ENCODE data around the gene KLF5. TPM values are rescaled to one million over a fixed set of nuclear protein-coding genes. Genes with fewer than 3 reads are reported as not detected.
"Not testable (repeated sequence)": the region's sequence is repeated elsewhere in the genome, so short reads cannot be mapped to it uniquely, and the experiment has no call there.

Gene KLF5
- polyA plus RNA-seq, 3 donors: 27.6 to 32.3 (median 30.0) TPM

DNA sequence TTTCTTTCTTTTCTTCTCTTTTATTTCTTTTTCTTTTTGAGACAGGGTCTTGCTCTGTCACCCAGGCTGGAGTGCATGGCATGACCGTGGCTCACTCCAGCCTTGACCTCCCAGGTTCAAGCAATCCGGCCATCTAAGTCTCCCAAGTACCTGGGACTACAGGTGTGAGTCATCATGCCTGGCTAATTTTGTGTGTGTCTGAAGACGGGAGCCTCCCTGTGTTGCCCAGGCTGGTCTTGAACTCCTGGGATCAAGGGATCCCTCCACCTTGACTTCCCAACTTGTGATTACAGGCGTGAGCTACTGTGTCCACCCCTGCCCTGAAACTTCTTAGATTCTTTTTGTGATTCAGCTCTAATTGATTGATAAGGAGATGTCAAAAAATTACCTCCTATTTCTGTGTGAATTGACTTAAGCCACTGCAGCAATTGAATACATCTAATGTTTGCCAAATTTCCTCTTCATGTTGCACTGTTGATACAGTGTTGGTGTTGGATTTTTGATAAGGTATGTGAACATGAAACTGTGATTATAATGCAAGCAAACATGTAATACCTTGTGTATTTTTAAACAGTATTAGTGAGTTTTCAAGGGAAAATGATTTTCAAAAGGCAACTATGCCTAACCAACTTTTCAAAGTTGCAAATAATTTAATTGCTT, 22.6 kb downstream of the KLF5 start:
- no peak for DNase-seq

DNA sequence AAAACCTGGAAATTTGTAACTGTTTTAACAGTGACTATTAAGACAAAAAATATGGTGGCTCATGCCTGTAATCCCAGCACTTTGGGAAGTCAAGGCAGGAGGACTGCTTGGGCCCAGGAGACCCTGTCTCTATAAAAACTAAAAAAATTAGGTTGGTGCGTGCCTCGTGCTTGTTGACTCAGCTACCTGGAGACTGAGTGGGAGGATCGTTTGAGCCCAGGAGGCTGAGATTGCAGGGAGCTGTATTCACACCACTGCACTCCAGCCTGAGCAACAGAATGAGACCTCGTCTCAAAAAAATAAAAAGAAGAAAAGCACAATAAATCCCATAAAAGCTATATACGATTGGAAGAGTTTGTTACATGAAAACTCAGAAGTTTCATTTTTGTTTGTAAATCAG, 23.7 kb downstream of the KLF5 start:
- no peak for DNase-seq

DNA sequence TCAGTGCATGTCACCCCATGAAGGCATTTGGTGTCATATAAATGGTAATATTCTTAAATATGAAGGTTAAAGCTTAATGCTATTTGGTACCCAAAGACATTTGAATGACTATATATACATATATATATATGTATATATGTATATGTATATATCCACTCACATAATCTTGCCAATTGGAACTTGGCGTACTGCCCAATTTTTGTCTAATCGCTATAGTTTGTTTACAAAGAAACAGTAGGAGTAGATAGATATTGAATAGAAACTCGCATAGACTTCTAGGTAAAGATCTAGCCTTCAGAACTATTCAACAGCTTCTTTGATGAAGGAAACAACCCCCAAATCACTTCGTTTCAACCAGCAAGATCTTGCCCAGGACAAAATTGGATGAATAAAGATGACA, 24.1 kb downstream of the KLF5 start:
- no peak for DNase-seq

DNA sequence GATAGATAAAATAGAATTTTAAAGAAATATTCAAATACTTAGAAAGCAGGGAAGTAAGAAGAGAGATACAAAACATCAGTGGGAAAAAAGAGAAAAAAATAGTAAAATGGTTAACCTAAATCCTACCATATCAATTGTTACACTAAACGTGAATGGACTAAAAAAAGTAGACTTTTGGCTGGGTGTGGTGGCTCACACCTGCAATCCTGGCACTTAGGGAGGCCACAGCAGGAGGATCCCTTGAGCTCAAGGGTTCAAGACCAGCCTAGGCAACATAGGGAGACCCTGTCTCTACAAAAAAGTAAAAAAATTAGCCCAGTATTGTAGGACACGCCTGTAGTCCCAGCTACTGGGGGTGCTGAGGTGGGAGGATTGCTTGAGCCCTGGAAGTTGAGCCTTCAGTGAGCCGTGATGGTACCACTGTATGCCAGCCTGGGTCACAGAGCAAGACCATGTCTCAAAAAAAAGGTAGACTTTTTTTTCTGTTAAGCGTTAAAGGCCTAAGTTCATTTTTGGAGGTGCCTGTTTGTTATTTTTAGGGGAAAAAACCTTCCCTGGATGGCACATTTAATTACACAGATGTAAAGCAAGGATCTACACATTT, 29.6 kb downstream of the KLF5 start:
- DNase-seq: no peak

DNA sequence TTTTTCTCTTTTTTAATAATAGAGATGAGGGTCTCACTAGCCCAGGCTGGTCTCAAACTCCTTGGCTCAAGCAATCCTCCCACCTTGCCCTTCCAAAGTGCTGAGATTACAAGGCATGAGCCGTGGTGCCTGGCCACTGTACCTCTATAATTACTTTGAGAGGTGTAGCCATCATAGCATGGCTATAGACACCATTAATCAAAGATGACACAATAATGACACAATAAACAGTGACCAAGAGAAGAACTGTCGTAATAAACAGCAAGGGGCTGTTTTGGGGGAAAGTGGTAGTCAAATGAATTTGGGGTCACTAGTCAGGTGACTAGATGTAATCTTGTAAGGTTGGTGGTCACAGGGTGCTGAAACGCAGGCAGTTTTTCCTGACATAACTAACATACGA, 30.4 kb downstream of the KLF5 start:
- no peak for DNase-seq

DNA sequence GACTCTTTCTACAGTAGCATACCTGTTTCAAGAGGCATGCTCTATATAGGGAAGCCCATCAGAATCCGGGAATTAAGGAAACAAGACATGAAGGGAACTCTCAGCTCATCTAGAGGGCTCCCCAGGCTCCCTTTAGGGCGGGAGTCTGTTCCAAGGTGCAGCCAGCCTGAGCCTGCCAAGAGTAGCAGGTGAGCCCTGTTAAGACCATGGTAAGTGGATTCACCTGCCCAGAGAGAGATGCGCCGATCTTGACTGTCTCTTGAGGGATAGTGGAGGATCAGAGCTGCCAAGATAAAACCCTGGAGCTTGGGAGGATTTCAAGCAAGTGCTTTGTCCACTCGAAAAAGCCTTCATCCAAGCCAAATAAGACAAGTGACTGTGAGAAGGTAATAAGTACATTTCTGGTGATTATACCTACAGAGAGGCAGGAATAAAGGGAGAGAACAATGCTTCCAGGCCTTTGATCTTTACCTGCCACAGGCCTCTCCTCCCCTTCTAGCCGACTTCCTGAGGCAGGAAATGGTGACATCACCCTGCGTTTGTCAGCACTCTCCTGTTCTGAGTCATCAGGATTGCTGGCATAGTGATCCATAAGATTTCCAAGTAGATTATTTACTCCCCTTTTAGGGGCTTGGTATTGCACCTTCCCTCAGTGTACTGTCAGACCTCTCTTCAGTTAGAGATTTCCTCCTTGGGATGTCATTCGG, 31.5 kb downstream of the KLF5 start:
- DNase-seq: no peak

DNA sequence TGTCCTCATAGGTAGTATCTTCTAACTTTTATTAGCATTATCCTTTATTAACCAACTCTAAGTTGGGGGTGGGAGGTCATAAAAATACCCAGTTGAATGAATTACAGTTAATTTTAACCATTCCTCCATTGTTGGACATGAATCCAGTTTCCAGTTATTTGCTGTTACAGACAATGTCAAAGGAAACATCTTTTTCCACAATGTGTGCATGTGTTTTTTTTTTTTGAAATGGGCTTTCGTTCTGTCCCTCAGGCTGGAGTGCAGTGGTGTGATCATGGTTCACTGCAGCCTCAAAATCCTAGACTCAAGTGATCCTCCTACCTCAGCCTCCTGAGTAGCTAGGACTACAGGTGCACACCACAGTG, 32.0 kb downstream of the KLF5 start:
- DNase-seq: no peak

DNA sequence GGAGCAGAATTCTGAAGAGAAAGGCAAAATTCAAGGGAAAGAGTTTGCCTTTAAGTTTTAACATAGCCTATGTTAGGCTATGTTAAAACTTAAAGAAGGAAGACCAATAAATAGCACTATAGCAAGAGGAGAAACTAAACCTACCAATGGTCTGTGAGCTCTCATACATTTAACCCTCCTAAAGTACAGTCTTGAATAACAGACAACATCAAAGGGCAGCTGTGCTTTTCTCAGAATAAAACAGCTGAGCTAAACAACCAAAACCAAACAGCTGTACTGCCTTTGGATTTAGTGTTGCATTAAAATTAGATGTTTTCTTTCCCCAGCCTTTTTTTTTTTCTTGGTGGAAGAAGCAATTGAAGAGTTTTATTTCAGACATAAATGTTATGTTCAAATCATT, 34.0 kb downstream of the KLF5 start:
- DNase-seq: peak; percentile 73

DNA sequence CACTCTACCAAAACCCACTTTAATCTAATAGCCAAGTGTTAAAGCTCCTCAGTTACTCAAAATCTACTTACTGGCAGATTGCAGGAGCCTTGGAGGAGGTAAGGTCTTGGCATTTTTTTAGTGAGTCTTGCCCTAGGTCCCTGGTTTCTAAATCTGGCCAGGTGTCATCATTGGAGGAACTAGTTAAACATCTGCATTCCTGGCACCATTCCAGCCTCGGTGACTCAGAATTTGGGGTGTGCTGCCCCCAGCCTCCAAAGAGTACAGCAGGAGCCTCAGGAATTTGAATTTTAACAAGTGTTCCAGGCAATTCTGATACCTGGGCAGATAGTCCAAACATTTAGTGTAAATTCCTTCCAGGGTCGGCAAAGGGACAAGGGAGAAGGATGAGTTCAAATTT, 37.4 kb downstream of the KLF5 start:
- DNase-seq: no peak

DNA sequence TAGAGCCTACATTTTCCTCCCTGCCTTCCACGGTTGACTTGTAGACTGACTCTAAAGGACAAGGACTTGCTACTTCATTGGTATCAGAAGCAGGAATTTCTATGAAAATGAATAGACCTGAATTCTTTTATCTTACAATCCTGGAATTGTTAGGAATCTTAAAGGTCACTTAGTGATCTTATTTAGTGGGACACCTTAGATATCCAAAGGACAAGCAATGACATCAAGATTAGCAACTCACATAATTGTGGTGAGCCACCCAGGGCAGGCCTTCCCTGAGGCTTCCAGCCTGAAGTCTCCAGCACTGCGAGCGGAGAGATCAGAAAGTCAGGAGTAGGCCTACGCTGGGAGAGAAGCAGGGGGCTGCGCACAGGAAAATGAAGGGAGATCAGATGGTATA, 37.8 kb downstream of the KLF5 start:
- no peak for DNase-seq

DNA sequence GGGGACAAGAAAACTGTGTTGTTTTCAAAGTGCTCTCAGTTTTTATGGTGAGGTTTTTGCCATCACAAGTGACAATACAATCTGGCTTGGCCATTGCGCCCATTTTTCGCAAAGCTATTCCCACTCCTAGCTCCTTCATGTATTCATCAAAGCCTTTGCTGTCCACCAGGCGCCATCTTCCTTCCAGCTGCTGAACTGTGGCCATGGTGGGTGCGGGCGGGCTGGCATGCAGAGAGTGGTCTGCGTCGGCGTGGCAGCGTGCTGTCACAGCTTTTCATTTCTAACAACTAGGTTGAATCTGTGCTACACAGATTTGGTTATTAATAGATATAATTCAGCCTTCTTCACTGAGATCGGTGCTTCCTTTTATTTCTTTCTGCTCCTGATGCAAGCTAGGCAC, 42.0 kb downstream of the KLF5 start:
- not testable (repeated sequence) for DNase-seq

DNA sequence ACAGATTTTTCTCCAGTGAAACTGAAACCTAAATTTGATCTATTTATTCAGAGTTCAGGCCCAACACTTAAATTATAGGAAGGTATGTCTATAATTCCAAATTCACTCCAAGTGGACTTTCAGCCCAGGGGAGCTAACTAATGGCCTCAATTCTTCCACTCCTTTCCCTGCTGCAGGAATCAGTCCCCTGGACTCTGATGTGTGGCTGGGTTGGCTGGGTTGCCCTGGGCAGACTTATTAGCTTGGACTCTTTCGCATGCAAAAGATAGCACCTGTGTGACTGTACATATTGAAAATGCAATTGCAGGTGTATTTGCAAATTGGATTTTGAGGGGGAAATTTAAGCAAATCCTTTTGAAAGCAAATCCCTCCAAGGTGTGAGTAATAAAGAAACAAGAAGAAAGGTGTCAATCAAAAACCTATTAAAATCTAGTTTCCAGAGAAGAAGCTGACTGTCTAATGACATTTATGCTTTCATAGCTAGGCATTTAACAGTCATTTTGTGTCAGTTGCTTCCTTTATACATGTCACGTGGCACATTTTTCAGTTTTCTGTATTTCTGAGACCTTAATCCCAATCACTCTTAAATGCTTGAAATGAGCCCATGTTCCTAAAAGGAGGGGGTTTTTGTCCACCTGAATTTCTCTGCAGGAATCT, 42.7 kb downstream of the KLF5 start:
- no peak for DNase-seq

DNA sequence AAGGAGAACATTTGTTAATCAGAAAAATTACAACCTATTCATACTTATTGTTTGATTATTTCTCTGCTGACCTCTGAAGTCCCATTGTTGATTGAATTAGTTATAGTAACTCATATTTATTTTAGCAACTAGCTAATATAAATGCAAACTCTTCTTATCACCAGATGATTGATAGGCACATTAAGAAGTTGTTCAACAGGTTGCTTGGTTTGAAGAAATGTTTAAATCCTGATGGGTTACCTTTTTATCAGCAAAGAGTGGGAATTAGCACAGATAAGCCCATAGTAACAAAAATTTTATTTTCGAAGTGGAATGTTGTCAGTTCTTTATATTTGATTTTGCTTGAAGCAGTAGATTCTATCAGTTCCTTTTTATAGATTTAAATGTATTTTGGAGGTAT, 44.4 kb downstream of the KLF5 start:
- no peak for DNase-seq

DNA sequence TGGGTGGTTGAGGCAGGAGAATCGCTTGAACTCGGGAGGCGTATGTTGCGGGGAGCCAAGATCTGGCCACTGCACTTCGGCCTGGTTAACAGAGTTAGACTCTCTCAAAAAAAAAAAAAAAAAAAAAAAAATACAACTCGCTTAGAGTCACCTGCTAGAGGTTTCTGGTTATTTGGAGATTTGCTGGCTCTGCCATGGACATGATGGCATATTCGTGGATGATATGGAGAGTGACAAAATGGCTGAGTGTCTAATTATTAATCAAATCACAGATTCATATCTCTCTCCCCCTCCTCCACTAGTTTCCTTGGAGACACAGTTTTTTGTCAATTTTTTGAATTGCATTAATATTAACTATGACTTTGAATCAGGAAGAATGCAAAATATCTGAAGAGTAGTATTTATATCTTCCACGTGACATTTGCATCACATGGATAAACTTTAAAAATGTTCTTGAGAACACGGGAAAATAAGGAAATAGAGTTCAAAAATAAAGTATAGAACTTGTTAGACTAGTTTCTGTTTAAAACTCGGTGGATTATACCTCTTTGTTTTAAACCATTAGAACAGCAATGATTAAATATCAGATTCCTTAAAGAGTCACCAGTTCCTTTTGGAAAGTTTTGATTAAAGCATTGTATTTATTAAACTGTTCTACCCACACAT, 47.8 kb downstream of the KLF5 start:
- DNase-seq: no peak

DNA sequence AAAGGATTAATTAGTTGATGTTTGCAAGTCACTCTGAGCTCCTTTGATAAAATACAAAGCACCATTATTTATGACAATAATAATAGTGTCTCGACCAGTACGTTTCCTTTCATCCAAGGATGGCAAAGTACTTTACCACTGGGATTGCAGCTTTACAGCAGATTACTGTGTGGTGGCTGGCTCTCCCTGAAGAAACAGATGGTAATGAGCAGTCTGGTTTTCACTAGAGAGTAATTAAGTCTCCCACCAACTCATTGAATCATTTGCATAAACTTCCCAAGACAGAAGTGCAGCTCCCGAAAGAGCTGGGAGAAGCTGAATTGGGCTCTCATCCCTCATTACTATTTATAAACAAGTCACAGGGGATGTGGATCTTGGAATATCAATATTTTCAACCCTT, 48.7 kb downstream of the KLF5 start:
- DNase-seq: no peak

DNA sequence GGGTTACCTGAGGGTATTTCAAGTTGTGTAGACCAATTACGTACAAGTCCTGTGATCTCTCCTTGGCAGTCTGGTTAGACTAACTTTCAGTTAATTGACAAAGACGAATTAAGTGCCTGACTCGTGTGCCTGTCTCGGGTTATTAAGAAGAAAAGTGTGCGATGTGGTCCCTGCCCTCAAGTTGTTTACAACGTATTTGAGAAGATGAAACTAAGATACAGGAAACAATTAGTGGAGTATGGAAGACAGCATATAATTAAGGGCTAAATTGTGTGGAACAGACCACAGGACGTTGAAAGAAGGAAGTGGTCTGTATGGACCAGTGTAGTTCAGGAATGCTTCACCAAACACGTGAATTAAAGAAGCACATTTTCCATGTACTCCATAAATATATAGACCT, 49.2 kb downstream of the KLF5 start:
- DNase-seq: no peak

DNA sequence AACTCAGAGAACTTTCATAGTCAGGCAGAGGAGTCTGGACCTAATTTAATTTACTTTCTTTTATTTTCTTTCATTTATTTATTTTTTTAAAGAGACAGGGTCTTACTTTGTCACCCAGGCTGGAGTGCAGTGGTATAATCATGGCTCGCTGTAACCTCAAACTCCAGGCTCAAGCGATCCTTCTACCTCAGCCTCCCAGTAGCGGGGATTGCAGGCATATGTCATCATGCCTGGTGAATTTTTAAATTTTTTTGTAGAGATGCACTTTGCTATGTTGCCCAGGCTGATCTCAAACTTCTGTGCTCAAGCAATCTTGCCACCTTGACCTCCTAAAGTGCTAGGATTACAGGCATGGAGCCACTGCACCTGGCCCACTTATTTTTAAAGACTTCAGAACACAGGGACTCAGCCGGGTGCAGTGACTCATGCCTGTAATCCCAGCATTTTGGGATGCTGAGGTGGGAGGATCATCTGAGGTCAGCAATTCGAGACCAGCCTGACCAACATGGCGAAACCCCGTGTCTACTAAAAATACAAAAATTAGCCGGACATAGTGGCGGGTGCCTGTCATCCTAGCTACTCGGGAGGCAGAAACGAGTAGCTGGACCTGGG, 50.6 kb downstream of the KLF5 start:
- no peak for DNase-seq

DNA sequence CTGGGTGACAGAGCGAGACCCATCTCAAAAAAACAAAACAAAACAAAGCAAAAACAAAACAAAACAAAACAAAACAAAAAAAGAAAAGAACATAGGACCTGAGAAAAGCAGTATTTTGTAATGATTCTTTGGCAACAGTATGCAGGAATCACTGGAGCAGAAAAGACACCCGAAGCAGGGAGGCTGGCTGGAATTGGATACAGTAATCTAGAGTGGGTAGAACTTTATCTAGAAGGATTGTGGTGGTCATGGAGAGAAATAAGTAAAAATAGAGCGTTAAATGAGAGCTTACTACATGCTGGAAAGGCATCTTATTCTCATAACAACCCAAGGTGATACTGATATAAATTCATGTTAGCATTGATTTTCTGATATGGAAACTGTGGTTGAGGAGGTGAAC, 51.2 kb downstream of the KLF5 start:
- no peak for DNase-seq

DNA sequence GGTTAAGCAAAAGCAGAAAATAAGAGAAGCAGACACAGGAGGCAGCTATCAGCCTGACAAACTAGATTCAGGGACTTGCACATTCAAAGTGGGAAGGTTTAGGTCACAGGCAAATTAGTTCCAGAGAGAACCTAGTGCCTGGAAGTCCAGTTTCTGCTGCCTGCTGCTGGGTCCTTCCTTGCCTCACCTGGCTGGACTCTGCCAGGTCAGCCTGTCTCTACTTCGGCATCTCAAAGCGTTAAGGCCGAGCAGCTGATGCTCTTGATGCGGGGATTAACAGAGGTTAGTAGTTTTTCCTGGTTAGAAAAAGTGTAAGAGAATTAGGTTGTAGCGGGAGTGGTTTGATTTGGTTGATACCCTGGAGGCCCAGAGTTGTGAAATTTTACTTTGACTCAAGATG, 52.0 kb downstream of the KLF5 start:
- no peak for DNase-seq

DNA sequence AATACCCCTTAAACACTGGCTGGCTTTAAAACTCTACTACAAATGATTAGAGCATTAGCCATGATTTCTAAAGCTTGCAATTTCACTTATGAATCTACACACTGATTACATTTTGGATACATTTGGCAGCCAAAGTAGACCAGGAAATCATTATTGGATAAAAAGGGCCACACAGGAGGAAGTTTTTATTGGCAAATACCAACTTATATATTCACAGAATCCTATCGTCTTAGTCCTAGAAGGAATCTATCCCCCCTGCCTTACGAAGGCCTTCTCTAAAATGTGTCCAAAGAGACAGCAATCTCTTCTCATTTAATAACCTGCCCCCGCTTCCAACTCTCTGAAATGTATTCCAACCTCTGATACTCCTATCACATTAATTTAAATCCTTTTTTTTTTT, 52.5 kb downstream of the KLF5 start:
- no peak for DNase-seq

DNA sequence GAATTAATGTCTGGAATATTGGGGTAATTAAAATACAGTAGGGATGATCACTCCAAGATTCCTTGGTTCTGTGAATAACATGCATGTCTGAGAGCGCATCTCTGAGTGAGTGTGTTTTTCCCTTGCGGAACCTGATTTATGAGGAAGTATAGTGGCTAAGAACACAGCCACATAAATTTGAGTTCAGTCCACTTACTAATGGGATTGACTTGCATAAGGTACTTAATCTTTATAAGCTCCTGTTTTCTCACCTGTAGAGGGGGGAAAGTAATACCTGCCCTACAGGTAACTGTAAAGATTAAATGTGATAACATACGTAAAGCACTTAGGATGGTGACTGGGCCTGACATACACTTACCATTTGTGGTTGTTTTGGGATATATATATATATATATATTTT, 60.8 kb downstream of the KLF5 start:
- no peak for DNase-seq
